SIG-M5 (cell line): ENCODE measurements around the gene AP1G1.
"Not testable (repeated sequence)": the region's sequence is repeated elsewhere in the genome, so short reads cannot be mapped to it uniquely, and the experiment has no call there.

Experiments
- DNase-seq: peaks from one replicate; lab custom pipeline; 2025; lab: John Stamatoyannopoulos, UW

AP1G1 gene

GRCh38 chr16:71807905-71808592 lies 585 bp downstream of the AP1G1 start:
- no peak for DNase-seq

GRCh38 chr16:71803305-71803690 lies 5.3 kb downstream of the AP1G1 start:
- DNase-seq = no peak

DNA sequence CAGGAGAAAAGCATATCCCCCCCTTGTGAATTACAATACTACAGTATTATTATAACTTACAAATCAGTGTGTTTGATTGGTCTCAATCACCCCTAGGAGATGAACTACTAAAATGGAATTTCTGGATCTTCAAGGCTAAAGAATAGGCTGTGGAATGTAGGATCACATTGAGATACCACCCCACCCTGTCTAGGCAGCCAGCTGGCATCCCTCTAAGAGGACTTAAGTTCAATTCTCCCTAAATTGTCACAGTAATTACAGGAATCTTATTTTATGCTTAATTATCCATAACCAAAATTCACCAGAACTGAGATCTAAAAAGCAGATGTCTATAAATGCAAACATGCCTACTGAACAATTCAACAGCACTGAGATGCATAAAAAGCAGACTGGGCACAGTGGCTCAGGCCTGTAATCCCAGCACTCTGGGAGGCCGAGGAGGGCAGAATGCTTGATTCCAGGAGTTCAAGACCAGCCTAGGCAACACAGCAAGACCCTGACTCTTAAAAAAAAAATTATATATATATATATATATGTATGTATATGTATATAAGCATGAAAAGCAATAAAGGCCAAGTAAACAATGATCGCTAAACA lies 12.0 kb downstream of the AP1G1 start:
- no peak for DNase-seq

DNA sequence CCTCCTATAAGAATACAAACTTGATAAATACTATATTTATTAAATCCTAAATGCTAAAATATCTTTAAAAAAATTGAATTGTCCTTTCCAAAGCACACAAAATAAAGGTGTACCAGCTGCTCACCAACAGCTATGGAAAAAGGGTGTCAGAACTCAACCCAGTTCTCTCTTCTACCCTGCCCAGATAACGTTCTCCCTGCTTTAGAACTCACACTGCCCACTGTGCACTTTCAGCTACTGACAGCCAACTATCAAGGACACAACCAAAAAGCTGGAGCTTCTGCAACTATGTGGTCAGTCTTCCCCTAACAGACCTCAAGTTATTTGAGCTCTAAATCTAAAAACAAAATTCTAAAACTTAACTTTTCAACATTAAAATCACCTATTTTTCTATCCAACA lies 13.7 kb downstream of the AP1G1 start:
- DNase-seq = no peak

GRCh38 chr16:71794018-71794417 lies 14.6 kb downstream of the AP1G1 start:
- no peak for DNase-seq

DNA sequence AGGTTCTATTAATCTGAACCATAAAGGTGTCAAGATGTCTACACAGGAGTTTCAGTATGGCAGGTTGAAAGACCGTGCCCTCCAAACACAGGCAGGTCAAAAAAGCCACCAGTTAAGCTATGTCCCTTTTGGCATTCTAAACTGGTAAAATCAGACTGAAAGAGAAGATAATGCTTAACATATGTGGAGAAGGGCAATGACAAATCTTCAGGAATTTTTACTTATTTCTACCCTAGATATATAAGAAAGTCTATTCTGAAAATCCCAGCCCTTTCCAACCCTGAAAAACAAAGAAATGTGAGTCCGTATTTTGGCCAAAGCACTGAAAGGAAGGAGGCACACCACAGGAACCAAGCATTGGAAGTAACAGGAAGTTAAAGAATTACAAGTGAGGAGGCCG lies 16.5 kb downstream of the AP1G1 start:
- no peak for DNase-seq

- not testable (repeated sequence) for DNase-seq
Measured at GRCh38 chr16:71790329-71790728, 18.3 kb downstream of the AP1G1 start.

GRCh38 chr16:71789136-71789535 lies 19.5 kb downstream of the AP1G1 start:
- no peak for DNase-seq

GRCh38 chr16:71788578-71788977 lies 20.1 kb downstream of the AP1G1 start:
- no peak for DNase-seq

- DNase-seq = not testable (repeated sequence)
Measured at GRCh38 chr16:71785143-71785542, 23.5 kb downstream of the AP1G1 start.

GRCh38 chr16:71784093-71784492 lies 24.5 kb downstream of the AP1G1 start:
- no peak for DNase-seq

DNA sequence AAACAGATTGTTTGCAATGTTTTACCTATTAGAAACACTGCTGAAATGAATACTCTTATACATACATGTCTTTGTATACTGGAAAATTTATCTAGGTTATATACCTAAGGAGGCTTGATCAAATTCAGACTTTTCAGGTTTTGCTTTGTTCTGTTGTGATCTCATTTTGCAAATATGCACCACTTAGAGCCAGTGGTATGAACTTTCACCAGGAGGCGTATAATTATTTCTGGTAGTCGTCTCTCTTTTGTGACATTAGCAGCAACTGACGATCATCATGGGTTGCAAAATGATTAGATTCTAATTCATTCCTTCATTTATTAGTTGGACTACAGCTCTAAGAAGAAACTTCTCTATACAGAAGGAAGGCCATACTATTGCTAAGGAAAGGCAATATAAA lies 26.9 kb downstream of the AP1G1 start:
- DNase-seq = no peak

GRCh38 chr16:71780521-71781089 lies 28.0 kb downstream of the AP1G1 start:
- DNase-seq = no peak

DNA sequence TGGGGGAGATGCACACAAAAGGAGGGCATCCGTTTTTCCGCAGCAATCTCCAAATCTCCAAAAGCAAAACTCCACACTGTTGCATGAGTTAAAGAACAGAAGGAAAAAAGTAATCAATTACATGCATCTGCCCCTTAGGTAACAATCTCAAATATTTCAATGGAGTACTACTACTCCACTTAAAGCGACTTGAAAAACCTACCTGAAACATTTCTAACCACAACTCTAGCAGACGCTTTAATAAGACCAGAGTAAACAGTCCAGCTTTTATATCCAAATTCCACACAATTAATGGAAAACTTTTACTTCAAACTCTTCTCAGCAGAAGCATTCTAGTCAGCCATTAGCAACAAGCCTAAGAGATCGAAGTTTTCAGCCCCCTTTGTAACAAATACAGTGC lies 29.9 kb downstream of the AP1G1 start:
- no peak for DNase-seq

DNA sequence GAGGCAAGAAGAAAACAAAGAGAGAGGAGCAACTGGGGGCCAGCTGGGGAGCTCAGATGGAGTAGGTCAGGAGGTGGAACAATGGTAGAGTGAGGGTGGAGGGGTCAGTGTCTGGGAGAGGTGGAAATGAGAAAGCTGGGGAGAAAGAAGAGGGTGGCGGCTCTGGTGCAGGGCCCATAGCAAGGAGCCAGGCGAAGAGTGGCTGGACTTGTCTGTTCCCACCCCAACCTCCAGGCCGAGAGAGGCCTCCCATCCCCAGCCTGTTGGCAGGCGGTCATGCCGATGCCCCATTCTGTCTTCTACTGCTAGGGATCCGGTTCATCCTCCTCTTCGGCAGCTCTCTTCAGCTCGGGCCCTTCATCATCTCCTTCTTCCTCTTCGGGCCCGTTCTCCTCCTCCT lies 31.3 kb downstream of the AP1G1 start:
- DNase-seq = no peak

DNA sequence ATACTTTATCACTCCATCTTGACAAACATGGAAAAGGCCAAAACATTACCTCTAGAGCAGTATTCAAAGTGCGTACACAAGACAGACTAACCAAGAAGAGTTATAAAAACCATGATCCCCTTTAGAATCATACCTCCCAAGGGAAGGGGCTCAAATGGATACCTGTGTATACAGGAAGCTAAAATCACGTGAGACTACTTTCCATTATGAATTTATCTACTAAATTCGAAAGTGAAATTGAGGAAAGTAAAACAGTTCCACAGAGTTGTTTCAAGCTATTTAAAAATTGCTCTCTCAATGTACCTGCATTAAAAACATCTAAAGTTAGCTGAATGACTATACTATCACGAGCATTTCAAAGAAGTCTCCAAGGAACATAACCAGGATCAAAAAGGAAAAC lies 32.7 kb downstream of the AP1G1 start:
- no peak for DNase-seq

DNA sequence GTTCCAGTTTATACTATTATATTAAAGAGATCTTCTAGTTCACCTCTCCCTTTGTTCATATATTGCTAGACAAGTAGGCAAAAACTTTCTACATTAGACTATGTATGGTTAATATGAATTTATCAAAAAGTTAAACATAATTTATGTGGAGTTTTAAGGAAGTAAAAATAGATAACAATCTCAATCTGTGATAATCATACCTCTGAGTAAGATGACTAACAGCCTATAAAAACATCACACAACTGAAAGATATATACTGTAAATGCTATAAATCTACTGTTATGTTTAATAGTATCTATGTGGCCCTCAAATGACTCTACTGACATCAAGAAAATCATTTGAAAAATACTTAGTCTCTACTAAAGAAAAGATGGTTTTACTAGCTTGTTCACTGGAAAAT lies 37.1 kb downstream of the AP1G1 start:
- no peak for DNase-seq

- no peak for DNase-seq
Measured at GRCh38 chr16:71769222-71769621, 39.4 kb downstream of the AP1G1 start.

- DNase-seq = no peak
Measured at GRCh38 chr16:71767060-71767900, 41.4 kb downstream of the AP1G1 start.

DNA sequence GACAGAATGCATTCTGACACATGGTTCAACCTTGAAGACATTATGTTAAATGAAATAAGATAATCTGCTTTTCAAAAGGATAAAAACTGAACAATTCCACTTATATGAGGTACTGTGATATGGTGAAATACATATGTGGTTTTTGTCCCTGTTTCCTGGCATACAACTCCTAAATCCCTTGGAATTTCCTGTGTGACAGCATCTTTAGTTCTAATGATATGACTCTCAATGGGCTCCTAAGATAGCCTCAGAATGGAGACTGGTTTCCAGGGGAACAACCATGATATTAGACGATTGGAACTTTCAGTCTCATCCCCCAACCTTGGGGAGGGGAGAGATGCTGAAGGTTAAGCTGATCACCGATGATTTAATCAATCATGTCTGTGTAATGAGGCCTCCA lies 46.4 kb downstream of the AP1G1 start:
- no peak for DNase-seq

GRCh38 chr16:71761097-71761496 lies 47.5 kb downstream of the AP1G1 start:
- DNase-seq = no peak

- DNase-seq = no peak
Measured at GRCh38 chr16:71758293-71758760, 50.3 kb downstream of the AP1G1 start.

DNA sequence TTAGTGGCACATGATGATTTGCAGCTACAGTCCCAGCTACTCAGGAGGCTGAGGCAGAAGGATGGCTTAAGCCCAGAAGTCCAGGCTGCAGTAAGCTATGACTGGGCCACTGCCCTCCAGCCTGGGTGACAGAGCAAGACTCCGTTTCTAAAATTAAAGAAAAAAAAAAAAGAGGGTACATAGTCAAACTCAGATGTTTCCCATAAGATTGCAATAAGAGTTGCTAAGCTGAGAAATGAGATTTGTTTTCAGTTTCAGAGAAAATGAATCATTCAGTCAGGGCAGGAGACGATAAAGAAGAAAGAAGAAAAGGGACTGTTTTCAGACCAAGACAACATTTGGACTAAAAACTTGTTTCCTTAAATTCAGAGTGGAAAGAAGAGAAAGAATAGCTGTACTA lies 54.0 kb downstream of the AP1G1 start:
- DNase-seq = no peak
